HG02763 (cell line): ENCODE results near the gene OTULINL.

Experiments used
- ATAC-seq: cut with Tn5 transposase; IDR thresholded peaks from one replicate; pipeline ENCODE4 v1.9.1; 2021; ENCODE audit warnings: mild to moderate bottlenecking, moderate library complexity; ENCODE audit not compliant: unreplicated experiment

OTULINL gene

DNA sequence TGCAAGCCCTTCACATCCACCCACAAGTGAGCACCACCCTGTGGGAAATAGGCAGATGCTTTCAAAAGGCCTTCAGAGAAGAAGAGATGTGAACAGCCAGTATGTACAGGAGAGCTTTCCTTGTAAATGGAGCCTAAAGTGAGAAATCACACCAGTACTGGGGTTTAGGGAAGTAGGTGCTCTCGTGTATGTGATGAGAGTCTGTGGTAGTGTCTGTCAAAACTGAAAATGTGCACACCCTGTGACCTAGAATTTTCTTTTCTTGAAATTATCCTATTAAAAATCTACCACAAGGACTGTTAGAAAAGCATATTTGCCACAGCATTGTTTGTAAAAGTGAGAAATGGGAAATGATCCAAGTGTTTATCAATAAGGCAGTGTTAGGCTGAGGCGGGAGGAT is 16.6 kb downstream of the OTULINL start:
- ATAC-seq, result no peak

DNA sequence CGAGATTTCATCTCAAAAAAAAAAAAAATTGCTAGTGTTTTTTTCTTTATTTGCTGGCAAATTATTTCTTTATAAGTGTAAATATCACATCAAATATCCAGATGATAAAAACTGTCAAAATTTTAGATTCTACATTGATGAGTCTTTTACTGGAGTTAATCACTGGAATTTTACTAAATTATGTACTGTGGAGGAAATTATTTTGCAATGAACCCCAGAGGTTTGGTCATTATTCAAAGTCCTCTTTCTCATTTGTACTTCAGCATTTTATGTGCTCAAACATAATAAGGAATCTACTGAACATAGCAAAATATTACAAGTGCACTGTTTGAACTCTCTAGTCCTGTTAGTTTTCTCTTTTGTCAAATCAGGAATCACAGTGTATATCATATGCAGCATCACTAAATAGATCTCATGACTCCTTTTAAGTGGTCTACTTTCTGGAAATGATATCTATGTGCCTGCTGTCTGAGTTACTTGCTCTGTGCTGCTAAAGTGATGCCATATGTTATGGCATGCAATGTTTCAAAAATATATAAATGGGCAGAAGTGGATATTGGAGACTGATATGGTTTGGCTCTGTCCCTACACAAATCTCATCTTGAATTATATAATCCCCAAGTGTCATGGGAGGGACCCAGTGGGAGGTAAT is 18.0 kb downstream of the OTULINL start:
- ATAC-seq, result no peak

DNA sequence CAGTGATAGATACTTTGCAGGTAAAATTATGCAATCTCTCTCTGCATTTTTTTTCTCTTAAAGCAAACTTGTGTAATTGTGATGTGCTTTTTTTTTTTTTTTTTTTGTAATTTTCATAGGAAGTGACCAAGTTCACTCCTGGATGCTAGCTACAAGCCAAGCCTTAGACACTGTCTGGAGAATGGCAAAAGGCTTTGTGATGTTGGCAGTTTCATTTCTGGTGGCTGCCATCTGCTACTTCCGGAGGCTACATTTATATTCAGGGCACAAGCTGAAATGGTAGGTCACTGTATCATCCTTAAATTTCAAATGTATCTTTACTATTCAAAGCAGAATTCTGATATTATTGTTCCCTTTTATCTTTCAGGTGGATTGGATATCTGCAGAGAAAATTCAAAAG is 19.3 kb downstream of the OTULINL start:
- no peak for ATAC-seq

DNA sequence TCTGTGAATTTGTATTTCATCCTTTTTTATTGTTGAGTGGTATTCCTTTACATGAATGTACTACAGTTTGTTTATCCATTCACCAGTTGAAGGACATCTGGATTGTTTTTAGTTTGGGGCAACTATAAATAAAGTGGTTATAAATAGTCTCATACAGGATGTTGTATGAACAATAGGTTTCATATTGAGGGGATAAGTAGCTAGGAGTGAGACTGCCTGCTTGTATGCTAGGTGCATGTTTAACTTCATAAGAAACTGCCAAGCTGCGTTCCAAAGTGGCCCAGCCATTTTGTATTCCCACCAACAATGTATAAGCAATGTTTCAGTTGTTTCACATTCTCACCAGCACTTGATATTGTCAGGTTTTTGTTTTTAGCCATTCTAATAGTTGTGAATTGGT is 21.5 kb downstream of the OTULINL start:
- ATAC-seq, result no peak

DNA sequence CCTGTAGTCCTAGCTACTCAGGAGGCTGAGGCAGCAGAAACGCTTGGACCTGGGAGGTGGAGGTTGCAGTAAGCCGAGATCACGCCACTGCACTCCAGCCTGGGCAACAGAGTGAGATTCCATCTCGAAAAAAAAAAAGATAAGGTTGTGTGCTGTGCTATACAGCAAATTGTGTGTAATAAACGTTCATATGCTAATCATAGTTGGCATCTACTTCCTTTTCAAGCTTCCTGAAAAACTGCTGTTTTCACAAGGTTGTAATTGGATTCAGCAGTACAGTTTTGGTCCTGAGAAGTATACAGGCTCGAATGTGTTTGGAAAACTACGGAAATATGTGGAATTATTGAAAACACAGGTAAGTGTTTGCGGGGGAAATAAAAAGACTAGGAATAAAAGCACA is 25.5 kb downstream of the OTULINL start:
- no peak for ATAC-seq

DNA sequence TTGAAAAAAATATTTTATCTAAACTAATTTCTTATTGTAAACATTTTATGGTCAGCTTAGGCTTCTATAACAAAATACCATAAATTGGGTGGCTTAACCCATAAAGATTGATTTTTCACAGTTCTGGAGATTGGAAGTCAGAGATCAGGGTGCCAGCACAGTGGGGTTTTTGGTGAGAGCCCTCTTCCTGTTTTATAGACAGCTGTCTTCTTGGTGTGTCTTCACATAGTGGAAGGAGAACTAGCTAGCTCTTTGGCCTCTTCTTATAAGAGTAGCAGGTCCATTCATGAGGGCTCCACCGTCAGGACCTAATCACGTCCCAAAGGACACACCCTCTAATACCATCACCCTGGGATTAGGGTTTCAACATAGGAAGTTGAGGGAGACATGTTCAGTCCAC is 26.6 kb downstream of the OTULINL start:
- ATAC-seq, result no peak

DNA sequence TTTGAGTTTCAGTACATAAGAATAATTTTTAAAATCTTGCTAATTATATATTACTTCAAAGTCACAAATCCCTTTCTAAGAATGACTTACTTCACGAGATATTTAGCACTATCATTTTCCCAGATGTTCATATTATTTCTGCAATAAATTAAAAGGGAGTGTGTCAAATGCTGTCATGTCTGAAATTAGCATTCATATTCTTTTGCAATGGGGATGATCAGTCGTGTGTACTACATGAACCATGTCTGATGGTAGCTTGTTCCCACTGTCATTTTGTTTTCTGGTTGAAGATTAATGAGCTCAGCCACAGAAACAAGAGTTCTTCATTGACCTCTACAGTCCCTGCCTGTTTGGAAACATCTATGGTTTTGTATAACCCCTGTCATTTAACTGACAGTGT is 30.1 kb downstream of the OTULINL start:
- no peak for ATAC-seq

DNA sequence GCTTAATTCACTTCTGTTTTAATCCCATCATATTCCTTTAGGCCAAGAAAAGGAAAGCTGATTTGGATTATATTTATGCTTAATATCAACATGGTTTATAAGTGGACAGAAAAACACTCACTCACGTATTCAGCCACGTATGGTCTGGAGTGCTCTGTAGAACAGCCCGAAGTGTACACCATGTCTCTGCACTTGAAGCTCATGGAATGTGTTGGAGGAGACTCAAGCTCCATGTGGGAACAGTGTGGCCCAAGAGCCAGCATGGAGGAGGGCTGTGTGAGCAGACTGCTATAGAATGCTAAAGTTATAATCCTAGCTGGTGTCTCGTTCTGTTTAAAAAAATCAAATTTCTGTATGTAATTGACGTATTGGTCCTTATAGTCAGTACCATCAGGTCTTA is 32.9 kb downstream of the OTULINL start:
- no peak for ATAC-seq

DNA sequence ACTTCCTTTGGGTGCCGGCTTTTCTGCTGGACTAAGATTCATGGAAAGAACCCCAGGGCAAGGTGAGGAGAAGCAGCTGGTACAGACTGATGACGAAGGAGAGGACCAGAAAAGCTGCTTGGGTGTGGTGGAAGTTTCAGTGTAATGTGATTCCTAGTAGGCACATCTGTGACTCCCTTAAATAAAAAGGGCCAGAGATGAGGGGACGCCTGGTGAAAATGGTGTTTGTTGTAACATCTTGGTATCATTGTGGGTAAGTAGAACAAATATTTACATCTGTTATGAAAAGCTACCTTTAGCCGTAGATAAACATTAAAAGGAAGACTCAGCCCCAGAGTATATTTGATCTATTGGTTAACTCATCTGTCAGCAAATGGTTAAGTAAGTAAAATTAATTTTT is 33.8 kb downstream of the OTULINL start:
- ATAC-seq, result no peak

DNA sequence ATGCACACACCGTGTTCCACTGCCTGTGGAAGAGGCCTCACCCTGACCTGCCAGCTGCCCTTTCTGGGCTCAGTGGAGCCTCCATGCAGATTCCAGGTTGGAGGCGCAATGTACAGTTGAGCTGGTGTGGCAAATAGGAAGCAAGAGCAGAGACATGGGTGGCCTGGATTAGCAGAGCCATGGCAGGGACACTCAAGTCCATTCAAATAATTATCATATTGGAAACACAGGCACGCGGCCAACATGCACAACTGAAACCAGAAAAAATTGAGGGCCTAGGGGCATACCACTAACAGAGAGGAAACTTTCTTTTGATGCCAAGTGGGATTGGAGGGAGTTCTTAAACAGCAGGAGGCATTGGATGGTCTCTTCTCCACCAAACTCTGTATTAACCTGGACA is 35.8 kb downstream of the OTULINL start:
- ATAC-seq, result no peak

DNA sequence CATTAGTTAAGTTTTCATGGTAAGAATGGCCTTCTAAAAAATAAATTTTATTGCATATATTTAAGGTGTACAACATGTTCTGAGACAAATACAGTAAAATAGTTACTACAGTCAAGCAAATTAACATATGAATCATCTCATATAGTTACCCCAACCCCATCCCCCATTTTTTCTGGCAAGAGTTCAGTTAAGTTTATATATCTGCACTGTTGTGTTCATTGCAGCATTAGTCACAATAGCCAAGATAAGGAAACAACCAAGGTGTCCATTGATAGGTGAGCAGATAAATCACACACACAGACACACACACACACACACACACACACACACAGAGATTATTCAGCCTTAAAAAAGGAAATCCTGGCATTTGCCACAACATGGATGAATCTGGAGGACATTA is 45.7 kb downstream of the OTULINL start:
- no peak for ATAC-seq

DNA sequence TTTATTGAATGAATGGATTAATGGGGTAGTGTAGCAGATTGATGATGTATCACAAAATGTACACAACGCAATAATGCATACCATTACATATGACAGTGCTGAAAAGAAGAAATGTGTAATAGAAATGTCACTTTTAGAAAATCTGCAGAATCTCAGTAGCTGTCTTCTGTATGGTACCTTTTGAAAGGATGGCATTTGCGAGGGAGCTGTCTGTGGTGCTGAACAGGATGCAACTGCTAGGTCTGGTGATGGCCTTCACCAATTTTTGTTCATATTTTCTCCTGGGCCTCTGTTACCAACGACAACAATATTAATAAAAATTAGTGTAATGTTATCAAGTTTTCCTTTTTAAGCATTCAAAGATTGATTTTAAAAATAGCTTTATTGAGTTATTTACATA is 46.8 kb downstream of the OTULINL start:
- ATAC-seq, result no peak

DNA sequence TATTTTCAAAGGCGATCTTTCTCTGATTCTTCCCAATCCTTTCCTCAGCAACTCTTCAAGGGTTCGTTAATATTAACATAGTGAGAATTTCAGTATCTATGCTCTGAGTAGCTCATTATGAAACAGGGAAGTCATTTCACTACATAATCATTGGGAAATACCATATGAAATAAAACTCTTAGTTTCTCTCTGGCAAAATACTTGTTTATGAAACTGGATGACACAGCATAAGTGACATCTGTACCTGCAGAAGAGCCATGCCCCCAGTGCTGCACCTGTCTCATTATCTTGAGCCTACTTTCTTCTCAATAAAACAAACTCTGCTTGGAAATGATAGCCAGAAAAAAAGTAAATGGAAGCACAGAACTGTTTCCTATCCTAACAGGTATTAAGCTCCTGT is 49.1 kb downstream of the OTULINL start:
- ATAC-seq, result no peak

DNA sequence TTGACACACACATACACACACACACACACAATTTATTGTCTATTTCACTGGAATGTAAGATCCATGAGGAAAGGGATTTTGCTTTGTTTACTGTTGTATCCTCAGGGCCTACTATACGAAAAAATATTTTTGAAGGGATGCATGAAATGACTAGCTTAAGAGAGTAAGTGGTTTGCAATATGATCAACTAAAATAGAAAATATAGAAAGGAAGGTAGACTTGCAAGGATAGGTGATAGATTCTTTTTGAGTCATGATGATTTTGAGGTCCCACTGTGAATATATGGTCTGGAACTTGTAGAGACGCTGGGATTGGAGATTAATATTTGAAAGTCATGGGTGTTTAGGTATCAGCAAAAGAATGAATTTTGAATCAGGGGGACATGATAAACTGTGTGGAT is 54.1 kb downstream of the OTULINL start:
- no peak for ATAC-seq

DNA sequence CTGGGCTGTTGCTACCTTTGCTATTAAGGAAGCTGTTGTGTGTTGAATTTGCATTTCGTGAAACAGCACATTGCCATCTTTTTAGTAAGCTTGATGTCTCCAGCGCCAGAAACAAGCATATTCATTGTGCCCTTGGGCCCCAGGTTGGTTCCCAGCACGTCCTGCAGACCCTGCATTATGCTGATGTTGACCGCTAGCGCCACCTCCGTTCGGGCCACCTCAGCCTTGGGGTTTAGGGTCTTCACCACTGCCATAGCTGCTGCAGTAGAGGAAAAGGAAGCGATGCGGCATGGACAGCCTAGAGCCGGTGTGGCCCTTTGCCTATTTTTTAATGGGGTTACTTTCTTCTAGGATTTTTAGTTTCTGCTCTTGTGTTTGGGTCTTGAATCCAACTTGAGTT is 59.2 kb downstream of the OTULINL start:
- ATAC-seq, result no peak

DNA sequence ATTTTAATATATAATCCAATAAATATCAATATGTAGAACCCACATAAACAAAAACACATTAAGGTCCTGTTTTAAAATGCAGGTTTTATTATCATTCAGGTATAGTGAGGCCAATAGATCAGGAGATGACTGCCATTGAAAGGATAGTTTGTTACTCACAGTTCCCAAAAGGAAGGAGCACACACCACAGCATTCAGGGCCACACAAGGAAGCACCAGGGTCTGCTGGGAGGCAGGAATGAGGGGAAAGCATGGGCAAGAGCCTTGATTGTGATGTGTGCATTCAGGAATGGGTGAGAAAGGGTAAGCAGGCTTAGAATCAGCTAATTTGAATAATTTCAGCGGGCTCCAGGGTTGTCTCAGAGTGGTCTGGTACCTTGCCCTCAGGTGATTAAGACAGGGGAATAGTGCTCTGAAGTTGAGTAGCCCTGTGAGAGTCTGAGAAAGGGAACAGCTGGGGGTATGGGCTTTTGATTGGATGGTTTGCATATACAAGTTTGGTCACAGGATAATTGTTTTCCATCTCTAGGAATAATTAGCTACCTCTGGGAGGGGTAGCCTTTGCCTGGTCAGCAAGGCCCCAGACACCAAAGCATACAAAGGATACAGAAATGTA is 63.1 kb downstream of the OTULINL start:
- no peak for ATAC-seq

DNA sequence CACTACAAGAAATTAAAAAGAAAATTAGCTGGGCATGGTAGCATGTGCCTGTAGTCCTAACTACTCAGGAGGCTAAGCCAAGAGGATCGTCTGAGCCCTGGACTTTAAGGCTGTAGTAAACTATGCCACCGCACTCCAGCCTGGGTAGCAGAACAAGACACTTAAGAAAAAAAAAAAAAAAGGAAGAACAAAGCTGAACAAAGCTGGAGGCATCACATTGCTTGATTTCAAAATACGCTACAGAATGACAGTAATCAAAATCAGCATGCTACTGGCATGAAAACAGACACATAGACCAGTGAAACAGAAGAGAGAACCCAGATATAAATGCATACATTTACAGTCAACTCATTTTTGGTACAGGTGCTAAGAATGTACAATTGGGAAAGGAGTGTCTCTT is 68.5 kb downstream of the OTULINL start:
- no peak for ATAC-seq

DNA sequence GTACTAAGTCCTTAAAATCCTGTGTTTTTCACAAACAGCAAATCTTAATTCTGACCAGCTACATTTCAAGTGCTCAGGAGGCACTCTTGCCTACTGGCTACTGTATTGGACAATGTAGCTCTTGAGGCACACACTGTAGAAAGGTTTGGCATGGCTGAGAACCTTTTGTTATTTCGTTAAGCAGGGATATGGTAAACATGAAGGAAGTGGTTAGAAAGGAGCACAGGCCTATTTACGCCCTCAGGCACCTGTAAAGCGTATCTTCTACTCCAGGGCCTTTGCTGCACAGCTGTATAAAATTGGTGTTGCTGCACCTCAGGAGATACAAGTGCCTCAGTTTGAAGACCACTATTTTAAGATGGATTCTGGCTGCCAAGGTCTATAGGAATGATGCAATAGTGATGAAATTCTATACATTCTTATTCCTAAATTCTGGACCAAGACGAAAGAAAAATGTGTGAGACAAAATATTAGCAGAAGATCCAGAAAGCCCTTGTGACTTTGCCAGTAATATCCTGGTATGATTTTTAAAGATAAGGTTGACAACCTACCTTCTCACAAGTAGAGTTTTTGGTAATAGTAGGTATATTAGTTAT is 73.7 kb downstream of the OTULINL start:
- no peak for ATAC-seq

DNA sequence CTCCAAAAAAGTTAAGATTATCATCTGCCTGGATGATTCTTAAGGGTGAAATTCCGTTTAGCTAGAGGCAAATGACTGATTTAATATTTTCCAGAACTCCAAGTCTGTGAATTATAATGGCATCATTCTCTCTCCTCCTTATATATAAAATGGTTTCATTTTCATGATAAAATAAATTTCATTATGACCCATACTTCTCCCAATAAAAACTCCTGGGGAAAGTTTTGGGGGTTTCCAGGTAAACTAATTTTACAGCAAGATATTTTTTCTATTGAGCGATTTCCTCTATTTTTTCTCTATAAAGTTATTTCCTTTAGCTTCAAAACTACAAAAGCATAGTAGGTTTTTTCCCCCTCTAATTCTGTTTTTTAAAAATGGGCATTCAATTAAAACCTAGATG is 75.3 kb downstream of the OTULINL start:
- no peak for ATAC-seq

DNA sequence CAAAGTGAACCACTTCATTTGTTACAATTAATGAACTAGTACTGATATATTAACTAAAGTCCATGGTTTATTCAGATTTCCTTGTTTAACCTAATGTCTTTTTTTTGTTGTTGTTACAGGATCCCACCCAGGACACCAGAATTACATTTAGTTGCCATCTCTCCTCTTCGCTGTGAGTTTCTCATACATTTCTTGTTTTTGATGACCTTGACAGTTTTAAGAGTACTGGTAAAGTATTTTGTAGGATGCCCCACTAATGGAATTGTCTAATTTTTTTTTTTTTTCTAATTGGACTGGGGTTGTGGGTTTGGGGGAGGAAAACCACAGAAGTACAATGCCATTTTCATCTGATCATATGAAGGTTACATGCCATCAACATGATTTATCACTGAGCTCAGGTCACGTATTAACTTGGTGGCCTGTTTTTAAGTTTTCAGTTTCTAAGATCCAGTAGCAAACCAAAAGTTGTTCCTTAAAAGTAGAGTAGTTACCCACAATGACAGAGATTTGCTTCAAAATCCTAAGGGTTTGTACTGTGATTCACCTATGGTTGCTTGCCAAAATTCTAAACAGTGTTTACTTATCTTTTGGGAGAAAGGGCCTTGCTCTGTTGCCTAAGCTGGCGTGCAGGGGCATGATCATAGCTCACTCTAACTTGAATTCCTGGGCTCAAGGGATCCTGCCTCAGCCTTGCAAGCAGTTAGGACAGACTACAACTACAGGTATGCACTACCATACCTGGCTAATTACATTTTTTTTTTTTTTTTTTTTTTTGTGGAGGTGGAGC is 78.4 kb downstream of the OTULINL start:
- ATAC-seq, result no peak

DNA sequence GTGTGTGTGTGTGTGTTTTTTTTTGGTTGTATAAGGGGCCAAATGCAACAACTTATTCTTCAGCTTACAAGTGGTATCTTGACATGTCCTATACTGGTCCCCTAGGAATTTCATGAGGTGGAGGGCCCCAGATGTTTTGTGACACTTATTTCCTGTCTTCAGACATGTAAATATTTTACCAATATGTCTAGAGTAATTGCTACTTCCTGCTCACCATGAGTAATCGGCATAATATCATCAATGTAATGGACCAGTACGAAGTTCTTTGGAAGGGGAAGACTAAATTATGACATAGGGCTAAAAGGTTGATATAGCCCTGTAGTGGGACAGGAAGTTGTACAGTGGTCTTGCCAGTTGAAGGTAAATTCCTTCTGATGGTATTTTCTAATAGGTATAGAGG is 79.2 kb downstream of the OTULINL start:
- ATAC-seq, result no peak
